Spinal cord (tissue), 10 donors: ENCODE measurements around the gene SIX3. TPM values are rescaled to one million over a fixed set of nuclear protein-coding genes. Genes with fewer than 3 reads are reported as not detected.
A peak's percentile ranks its signal among the peaks of the same experiment; 100 is the strongest.

Source experiments
- DNase-seq, 6 donors: peaks; one replicate each; pipeline versions ENCODE4 v3.0.0 to v3.0.0-alpha.2; 2013 to 2015; ENCODE audit warnings: low spot score in 6 of 6, low read depth in 4 of 6
- H3K27ac ChIP-seq: one replicate; pipeline ENCODE4 v1.5.1; 2013; ENCODE audit warnings: low read depth, low read length, control low read depth
- H3K27me3 ChIP-seq: one replicate; pipeline ENCODE4 v1.6.1; 2013; ENCODE audit warnings: low read length; ENCODE audit not compliant: control insufficient read depth, insufficient read depth
- H3K36me3 ChIP-seq: one replicate; pipeline ENCODE4 v1.6.1; 2013; ENCODE audit warnings: low read length; ENCODE audit not compliant: control insufficient read depth, insufficient read depth
- H3K4me1 ChIP-seq: one replicate; pipeline ENCODE4 v1.6.1; 2013; ENCODE audit warnings: low read length; ENCODE audit not compliant: control insufficient read depth, insufficient read depth
- H3K4me3 ChIP-seq: one replicate; pipeline ENCODE4 v1.5.1; 2013; ENCODE audit warnings: low read depth, low read length, control low read depth
- H3K9me3 ChIP-seq: one replicate; pipeline ENCODE4 v1.6.1; 2013; ENCODE audit warnings: low read length; ENCODE audit not compliant: control insufficient read depth, insufficient read depth
- WGBS: methylation state at CpG from one replicate; pipeline ENCODE4 v1.1.5; 2013; ENCODE audit warnings: missing lambda C conversion rate; ENCODE audit not compliant: insufficient coverage; 5-methylcytosine and 5-hydroxymethylcytosine counted together
- polyA plus RNA-seq, 2 donors: library from polyadenylated mRNA; unstranded; fragments of 120-200 nt; gene quantifications; one replicate each; pipeline ENCODE4 v1.2.1, GENCODE V29; 2013; ENCODE audit not compliant: insufficient read length in 2 of 2
- total RNA-seq, 2 donors: library from RNA; depleted of rRNA in 1 of 2; stranded (reverse); fragments of 120-200 nt in 1 of 2; fragments of >200 nt in 1 of 2; gene quantifications; one replicate each; pipeline versions ENCODE4 v1.2.3 to v1.2.4, GENCODE V29; 2013 to 2014
- donor health status: healthy.

The SIX3 gene
- total and polyA plus RNA-seq, 4 donors, result 0.28 TPM; not detected in 3

- 2% methylated on average over 19 of the region's 27 CpGs for WGBS
- Histone ChIP-seq H3K36me3 (no peaks in the 10 kb centered on the region), H3K27me3 (peaks cover 100% of the 10 kb centered on the region), H3K4me3 (no peak overlapping the region), H3K27ac (no peak overlapping the region), H3K4me1 (peaks cover 53% of the 10 kb centered on the region), H3K9me3 (no peaks in the 10 kb centered on the region)
- no peak for DNase-seq
Measured at GRCh38 chr2:44935729-44936098, 5.8 kb upstream of the SIX3 start.

GRCh38 chr2:44936275-44936674 lies 5.2 kb upstream of the SIX3 start:
- H3K36me3 ChIP-seq, result no peaks in the 10 kb centered on the region
- H3K27me3 ChIP-seq, result peaks cover 100% of the 10 kb centered on the region
- no peak for DNase-seq
- no peak overlapping the region for H3K4me3 ChIP-seq
- peaks cover 58% of the 10 kb centered on the region for H3K4me1 ChIP-seq
- H3K27ac ChIP-seq, result no peak overlapping the region
- WGBS, result 0% methylated on average over 6 of the region's 6 CpGs
- H3K9me3 ChIP-seq, result no peaks in the 10 kb centered on the region

GRCh38 chr2:44936715-44937687 lies 4.5 kb upstream of the SIX3 start:
- Histone ChIP-seq H3K36me3 (no peaks in the 10 kb centered on the region), H3K27me3 (peaks cover 100% of the 10 kb centered on the region), H3K9me3 (no peaks in the 10 kb centered on the region), H3K4me3 (no peak overlapping the region), H3K4me1 (peaks cover 65% of the 10 kb centered on the region), H3K27ac (no peak overlapping the region)
- 1% methylated on average over 20 of the region's 22 CpGs for WGBS
- DNase-seq, result peak in 1 of 6 donors; percentile 17

GRCh38 chr2:44937688-44938240 lies 3.7 kb upstream of the SIX3 start:
- Histone ChIP-seq H3K27ac (no peak overlapping the region), H3K9me3 (no peaks in the 10 kb centered on the region), H3K36me3 (no peaks in the 10 kb centered on the region), H3K4me1 (peaks cover 70% of the 10 kb centered on the region), H3K27me3 (peaks cover 100% of the 10 kb centered on the region), H3K4me3 (no peak overlapping the region)
- peak in 1 of 6 donors; percentile 8 for DNase-seq
- under 1% methylated on average over 31 of the region's 35 CpGs for WGBS

- H3K27me3 ChIP-seq, result peaks cover 100% of the 10 kb centered on the region
- no peaks in the 10 kb centered on the region for H3K9me3 ChIP-seq
- DNase-seq, result peak in 1 of 6 donors; percentile 18
- no peaks in the 10 kb centered on the region for H3K36me3 ChIP-seq
- no peak overlapping the region for H3K27ac ChIP-seq
- under 1% methylated on average over 60 of the region's 62 CpGs for WGBS
- H3K4me1 ChIP-seq, result peaks cover 74% of the 10 kb centered on the region
- H3K4me3 ChIP-seq, result no peak overlapping the region
Measured at GRCh38 chr2:44938287-44939105, 3.0 kb upstream of the SIX3 start.

- WGBS, result 3% methylated on average over 39 of the region's 42 CpGs
Measured at GRCh38 chr2:44939106-44940048, 2.1 kb upstream of the SIX3 start.

GRCh38 chr2:44940049-44940494 lies 1.4 kb upstream of the SIX3 start:
- DNase-seq, result peak in 1 of 6 donors; percentile 21
- Histone ChIP-seq H3K27me3 (peaks cover 100% of the 10 kb centered on the region), H3K9me3 (no peaks in the 10 kb centered on the region), H3K4me1 (peaks cover 71% of the 10 kb centered on the region), H3K36me3 (no peaks in the 10 kb centered on the region), H3K27ac (no peak overlapping the region), H3K4me3 (no peak overlapping the region)
- 0% methylated on average over 1 of the region's 14 CpGs for WGBS

More at GRCh38 chr2:44939106-44940048, 2.1 kb upstream of the SIX3 start:
- Histone ChIP-seq H3K27ac (no peak overlapping the region), H3K36me3 (no peaks in the 10 kb centered on the region), H3K9me3 (no peaks in the 10 kb centered on the region), H3K4me3 (no peak overlapping the region), H3K4me1 (peaks cover 73% of the 10 kb centered on the region), H3K27me3 (peaks cover 100% of the 10 kb centered on the region)
- DNase-seq, result peak in 1 of 6 donors; percentile 9

- no peaks in the 10 kb centered on the region for H3K36me3 ChIP-seq
- no peak overlapping the region for H3K27ac ChIP-seq
- DNase-seq, result no peak
- WGBS, result 3% methylated on average over 21 of the region's 25 CpGs
- H3K9me3 ChIP-seq, result no peaks in the 10 kb centered on the region
- peaks cover 63% of the 10 kb centered on the region for H3K4me1 ChIP-seq
- no peak overlapping the region for H3K4me3 ChIP-seq
- H3K27me3 ChIP-seq, result peaks cover 100% of the 10 kb centered on the region
Measured at GRCh38 chr2:44940732-44941464, 604 bp upstream of the SIX3 start.
